ENCODE measurements around the gene DNHD1. TPM values are rescaled to one million over a fixed set of nuclear protein-coding genes. Genes with fewer than 3 reads are reported as not detected.
A peak's percentile ranks its signal among the peaks of the same experiment; 100 is the strongest.

DNHD1 gene
- total and polyA plus RNA-seq, 8 donors: 1.8 to 45.1 (median 11.4) TPM

- Histone ChIP-seq H3K9me3 (no peaks in the 10 kb centered on the region), H3K4me1 (peaks cover 0 to 48% (median 22%) of the 10 kb centered on the region in 4 donors), H3K4me3 (no peak overlapping the region), H3K36me3 (peaks cover 12 to 77% (median 58%) of the 10 kb centered on the region in 4 donors), H3K27me3 (no peaks in the 10 kb centered on the region), H3K27ac (peak overlapping the region in 1 of 5 donors; percentile 75)
- DNase-seq: no peak
- intact Hi-C loops (cut with DNase I; ENCODE audit: low total_unique reads): no loop called here
- 80 to 96% (median 87%) methylated on average over 3 of the region's 3 CpGs for WGBS, 5 donors
- no peak for TF ChIP-seq POLR2AphosphoS5 (IDR thresholded peaks at IDR 0.05)
- TF ChIP-seq EP300 (IDR thresholded peaks at IDR 0.05): no peak
- no peak for TF ChIP-seq POLR2A (IDR thresholded peaks at IDR 0.05)
- no peak for TF ChIP-seq CTCF (IDR thresholded peaks at IDR 0.05)
Observed at GRCh38 chr11:6594142-6594768, 97.2 kb downstream of the DNHD1 start.

- TF ChIP-seq EP300 (IDR thresholded peaks at IDR 0.05): no peak
- TF ChIP-seq POLR2AphosphoS5 (IDR thresholded peaks at IDR 0.05): no peak
- no peak for TF ChIP-seq CTCF (IDR thresholded peaks at IDR 0.05)
- TF ChIP-seq POLR2A (IDR thresholded peaks at IDR 0.05): no peak
- Histone ChIP-seq H3K36me3 (peaks cover 33 to 94% (median 79%) of the 10 kb centered on the region in 4 donors), H3K4me3 (no peak overlapping the region), H3K4me1 (peaks cover 0 to 69% (median 39%) of the 10 kb centered on the region in 4 donors), H3K27me3 (no peaks in the 10 kb centered on the region), H3K27ac (peak overlapping the region in 4 of 5 donors; percentile 20 to 75 (median 30)), H3K9me3 (no peaks in the 10 kb centered on the region)
- intact Hi-C loops (cut with DNase I; ENCODE audit: low total_unique reads): no loop called here
- WGBS, 5 donors: 51 to 81% (median 74%) methylated on average over 5 of the region's 5 CpGs
- DNase-seq: no peak
Observed at GRCh38 chr11:6596239-6596877, 99.3 kb downstream of the DNHD1 start.

- peak overlapping the region in 2 of 5 donors; percentile 26 to 75 for H3K27ac ChIP-seq
- 86 to 93% (median 90%) methylated on average over 3 of the region's 3 CpGs for WGBS, 5 donors
Observed at GRCh38 chr11:6598555-6598954, 101.5 kb downstream of the DNHD1 start.

GRCh38 chr11:6599449-6599848, 102.4 kb downstream of the DNHD1 start:
- intact Hi-C loops (cut with DNase I; ENCODE audit: low total_unique reads): no loop called here
- TF ChIP-seq EP300 (IDR thresholded peaks at IDR 0.05): no peak
- TF ChIP-seq CTCF (IDR thresholded peaks at IDR 0.05): no peak
- TF ChIP-seq POLR2AphosphoS5 (IDR thresholded peaks at IDR 0.05): no peak
- TF ChIP-seq POLR2A (IDR thresholded peaks at IDR 0.05): no peak
- Histone ChIP-seq H3K36me3 (peaks cover 33 to 70% (median 61%) of the 10 kb centered on the region in 4 donors), H3K27ac (peak overlapping the region in 1 of 5 donors; percentile 75), H3K9me3 (no peaks in the 10 kb centered on the region), H3K4me1 (peaks cover 13 to 79% (median 56%) of the 10 kb centered on the region in 4 donors), H3K4me3 (no peak overlapping the region), H3K27me3 (no peaks in the 10 kb centered on the region)
- no peak for DNase-seq
- 67 to 88% (median 76%) methylated on average over 1 of the region's 1 CpG for WGBS, 5 donors

More at GRCh38 chr11:6598555-6598954, 101.5 kb downstream of the DNHD1 start:
- Histone ChIP-seq H3K4me3 (no peak overlapping the region), H3K4me1 (peaks cover 13 to 84% (median 55%) of the 10 kb centered on the region in 4 donors), H3K9me3 (no peaks in the 10 kb centered on the region), H3K36me3 (peaks cover 33 to 78% (median 67%) of the 10 kb centered on the region in 4 donors), H3K27me3 (no peaks in the 10 kb centered on the region)
- no peak for DNase-seq
- TF ChIP-seq EP300 (IDR thresholded peaks at IDR 0.05) (no peak), POLR2A (IDR thresholded peaks at IDR 0.05) (no peak), CTCF (IDR thresholded peaks at IDR 0.05) (no peak), POLR2AphosphoS5 (IDR thresholded peaks at IDR 0.05) (no peak)
- intact Hi-C loops (cut with DNase I; ENCODE audit: low total_unique reads): no loop called here

Measured in stomach (tissue), 9 donors.